HL-60 (cell line): ENCODE data around the gene BTBD17.

ENCODE experiments used
- GABPA ChIP-seq: IDR thresholded peaks from 2 replicates; pipeline ENCODE4 v1.6.1; 2012; ENCODE audit warnings: low read depth
- POLR2AphosphoS5 ChIP-seq: IDR thresholded peaks from 2 replicates; pipeline ENCODE4 v1.6.1; 2012; ENCODE audit warnings: low read depth
- SPI1 ChIP-seq: IDR thresholded peaks from 2 replicates; pipeline ENCODE4 v1.6.1; 2012; ENCODE audit warnings: low read depth, mild to moderate bottlenecking, borderline replicate concordance
- TF ChIP-seq, protein P1 (sequence below): IDR thresholded peaks from one replicate; pipeline ENCODE4 v1.5.1; 2011; ENCODE audit warnings: low read length, control low read depth, inconsistent platforms; ENCODE audit not compliant: insufficient read depth
- TF ChIP-seq, protein P2 (sequence below): IDR thresholded peaks from 2 replicates; pipeline ENCODE4 v1.6.1; 2012; ENCODE audit warnings: low read depth; ENCODE audit not compliant: insufficient replicate concordance

DNA sequence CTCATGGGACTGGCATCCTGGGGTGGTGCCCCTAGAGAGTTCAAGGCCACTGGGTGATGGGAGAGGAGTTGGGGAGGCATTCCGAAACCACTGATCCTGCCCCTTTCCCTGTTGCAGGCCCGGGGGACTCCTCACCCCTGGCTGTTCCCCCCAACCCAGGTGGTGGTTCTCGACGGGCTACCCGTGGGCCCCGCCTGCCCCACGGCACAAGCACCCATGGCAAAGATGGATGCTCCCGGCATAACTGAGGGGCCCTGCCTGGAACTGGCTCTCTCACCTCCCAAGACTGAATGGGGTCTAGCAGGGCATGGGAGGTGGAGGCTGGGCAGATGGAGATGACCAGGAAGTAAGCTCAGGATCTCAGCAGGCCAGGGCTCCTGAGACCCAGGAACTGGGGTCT is 6.6 kb downstream of the BTBD17 start:
- TF ChIP-seq, protein P1, sequence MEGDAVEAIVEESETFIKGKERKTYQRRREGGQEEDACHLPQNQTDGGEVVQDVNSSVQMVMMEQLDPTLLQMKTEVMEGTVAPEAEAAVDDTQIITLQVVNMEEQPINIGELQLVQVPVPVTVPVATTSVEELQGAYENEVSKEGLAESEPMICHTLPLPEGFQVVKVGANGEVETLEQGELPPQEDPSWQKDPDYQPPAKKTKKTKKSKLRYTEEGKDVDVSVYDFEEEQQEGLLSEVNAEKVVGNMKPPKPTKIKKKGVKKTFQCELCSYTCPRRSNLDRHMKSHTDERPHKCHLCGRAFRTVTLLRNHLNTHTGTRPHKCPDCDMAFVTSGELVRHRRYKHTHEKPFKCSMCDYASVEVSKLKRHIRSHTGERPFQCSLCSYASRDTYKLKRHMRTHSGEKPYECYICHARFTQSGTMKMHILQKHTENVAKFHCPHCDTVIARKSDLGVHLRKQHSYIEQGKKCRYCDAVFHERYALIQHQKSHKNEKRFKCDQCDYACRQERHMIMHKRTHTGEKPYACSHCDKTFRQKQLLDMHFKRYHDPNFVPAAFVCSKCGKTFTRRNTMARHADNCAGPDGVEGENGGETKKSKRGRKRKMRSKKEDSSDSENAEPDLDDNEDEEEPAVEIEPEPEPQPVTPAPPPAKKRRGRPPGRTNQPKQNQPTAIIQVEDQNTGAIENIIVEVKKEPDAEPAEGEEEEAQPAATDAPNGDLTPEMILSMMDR: no peak
- TF ChIP-seq POLR2AphosphoS5: no peak
- no peak for TF ChIP-seq SPI1
- TF ChIP-seq, protein P2, sequence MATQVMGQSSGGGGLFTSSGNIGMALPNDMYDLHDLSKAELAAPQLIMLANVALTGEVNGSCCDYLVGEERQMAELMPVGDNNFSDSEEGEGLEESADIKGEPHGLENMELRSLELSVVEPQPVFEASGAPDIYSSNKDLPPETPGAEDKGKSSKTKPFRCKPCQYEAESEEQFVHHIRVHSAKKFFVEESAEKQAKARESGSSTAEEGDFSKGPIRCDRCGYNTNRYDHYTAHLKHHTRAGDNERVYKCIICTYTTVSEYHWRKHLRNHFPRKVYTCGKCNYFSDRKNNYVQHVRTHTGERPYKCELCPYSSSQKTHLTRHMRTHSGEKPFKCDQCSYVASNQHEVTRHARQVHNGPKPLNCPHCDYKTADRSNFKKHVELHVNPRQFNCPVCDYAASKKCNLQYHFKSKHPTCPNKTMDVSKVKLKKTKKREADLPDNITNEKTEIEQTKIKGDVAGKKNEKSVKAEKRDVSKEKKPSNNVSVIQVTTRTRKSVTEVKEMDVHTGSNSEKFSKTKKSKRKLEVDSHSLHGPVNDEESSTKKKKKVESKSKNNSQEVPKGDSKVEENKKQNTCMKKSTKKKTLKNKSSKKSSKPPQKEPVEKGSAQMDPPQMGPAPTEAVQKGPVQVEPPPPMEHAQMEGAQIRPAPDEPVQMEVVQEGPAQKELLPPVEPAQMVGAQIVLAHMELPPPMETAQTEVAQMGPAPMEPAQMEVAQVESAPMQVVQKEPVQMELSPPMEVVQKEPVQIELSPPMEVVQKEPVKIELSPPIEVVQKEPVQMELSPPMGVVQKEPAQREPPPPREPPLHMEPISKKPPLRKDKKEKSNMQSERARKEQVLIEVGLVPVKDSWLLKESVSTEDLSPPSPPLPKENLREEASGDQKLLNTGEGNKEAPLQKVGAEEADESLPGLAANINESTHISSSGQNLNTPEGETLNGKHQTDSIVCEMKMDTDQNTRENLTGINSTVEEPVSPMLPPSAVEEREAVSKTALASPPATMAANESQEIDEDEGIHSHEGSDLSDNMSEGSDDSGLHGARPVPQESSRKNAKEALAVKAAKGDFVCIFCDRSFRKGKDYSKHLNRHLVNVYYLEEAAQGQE: no peak
- TF ChIP-seq GABPA: no peak
